Breast epithelium (tissue), 4 donors: Measurements from ENCODE around the gene MDM4. TPM values are rescaled to one million over a fixed set of nuclear protein-coding genes. Genes with fewer than 3 reads are reported as not detected.
"Not testable (repeated sequence)": the region's sequence is repeated elsewhere in the genome, so short reads cannot be mapped to it uniquely, and the experiment has no call there.

Source experiments
- DNase-seq, 2 donors: peaks; one replicate each; pipeline ENCODE4 v3.0.0-alpha.2; 2019; ENCODE audit warnings: low spot score in 2 of 2
- H3K27ac ChIP-seq, 2 donors: fragments of 200-600 bp; sonication (generic) in 1 of 2; one replicate each; pipeline ENCODE4 v1.5.1; 2016 to 2019; ENCODE audit warnings: mild to moderate bottlenecking in 1 of 2
- H3K27me3 ChIP-seq, 2 donors: fragments of 200-600 bp; sonication (generic) in 1 of 2; one replicate each; pipeline versions ENCODE4 v1.5.1 to v1.6.0; 2017 to 2019; ENCODE audit warnings: control low read depth in 1 of 2, mild to moderate bottlenecking in 1 of 2
- H3K36me3 ChIP-seq: fragments of 200-600 bp; one replicate; pipeline ENCODE4 v1.5.1; 2019
- H3K4me1 ChIP-seq, 2 donors: fragments of 200-600 bp; sonication (generic); one replicate each; pipeline ENCODE4 v1.5.1; 2016 to 2019; ENCODE audit warnings: control low read depth in 1 of 2
- H3K4me3 ChIP-seq, 3 donors: fragments of 200-600 bp; sonication (generic); 1 replicate in 2 of 3; 2 replicates in 1 of 3; pipeline ENCODE4 v1.5.1; 2016 to 2019; ENCODE audit warnings: mild to moderate bottlenecking in 3 of 3, moderate library complexity in 2 of 3
- H3K9me3 ChIP-seq, 2 donors: fragments of 200-600 bp; sonication (generic) in 1 of 2; one replicate each; pipeline ENCODE4 v1.5.1; 2016 to 2019; ENCODE audit warnings: control low read depth in 1 of 2
- POLR2A ChIP-seq: fragments of 450-650 bp; IDR thresholded peaks from one replicate; pipeline ENCODE4 v1.6.1; 2016; ENCODE audit warnings: antibody characterized with exemption, mild to moderate bottlenecking, moderate library complexity
- POLR2AphosphoS5 ChIP-seq, 3 donors: sonication (generic); formaldehyde crosslinking; IDR thresholded peaks; one replicate each; pipeline ENCODE4 v1.6.1; 2017; ENCODE audit warnings: antibody characterized with exemption in 3 of 3
- intact Hi-C: fragments of 100-400 bp; cut with DNase I; formaldehyde crosslinking; loops from one replicate; pipeline ENCODE4 v1.15.1; 2023; ENCODE audit warnings: low total_unique reads
- total RNA-seq, 3 donors: library from RNA; depleted of rRNA; stranded (reverse); fragments of >200 nt; gene quantifications; one replicate each; pipeline ENCODE4 v1.1.0, GENCODE V29; 2016
- TF ChIP-seq, protein P1 (sequence below), 3 donors: fragments of 450-650 bp; IDR thresholded peaks; one replicate each; pipeline ENCODE4 v1.5.1; 2016 to 2017; ENCODE audit warnings: antibody characterized with exemption in 3 of 3, mild to moderate bottlenecking in 3 of 3, moderate library complexity in 3 of 3

Gene MDM4
- total RNA-seq, 3 donors from 2014 or later: 63.5 to 128 (median 103) TPM

GRCh38 chr1:204509186-204509635 lies 7.0 kb upstream of the MDM4 start:
- no peak for TF ChIP-seq POLR2A
- TF ChIP-seq, protein P1, sequence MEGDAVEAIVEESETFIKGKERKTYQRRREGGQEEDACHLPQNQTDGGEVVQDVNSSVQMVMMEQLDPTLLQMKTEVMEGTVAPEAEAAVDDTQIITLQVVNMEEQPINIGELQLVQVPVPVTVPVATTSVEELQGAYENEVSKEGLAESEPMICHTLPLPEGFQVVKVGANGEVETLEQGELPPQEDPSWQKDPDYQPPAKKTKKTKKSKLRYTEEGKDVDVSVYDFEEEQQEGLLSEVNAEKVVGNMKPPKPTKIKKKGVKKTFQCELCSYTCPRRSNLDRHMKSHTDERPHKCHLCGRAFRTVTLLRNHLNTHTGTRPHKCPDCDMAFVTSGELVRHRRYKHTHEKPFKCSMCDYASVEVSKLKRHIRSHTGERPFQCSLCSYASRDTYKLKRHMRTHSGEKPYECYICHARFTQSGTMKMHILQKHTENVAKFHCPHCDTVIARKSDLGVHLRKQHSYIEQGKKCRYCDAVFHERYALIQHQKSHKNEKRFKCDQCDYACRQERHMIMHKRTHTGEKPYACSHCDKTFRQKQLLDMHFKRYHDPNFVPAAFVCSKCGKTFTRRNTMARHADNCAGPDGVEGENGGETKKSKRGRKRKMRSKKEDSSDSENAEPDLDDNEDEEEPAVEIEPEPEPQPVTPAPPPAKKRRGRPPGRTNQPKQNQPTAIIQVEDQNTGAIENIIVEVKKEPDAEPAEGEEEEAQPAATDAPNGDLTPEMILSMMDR (IDR thresholded peaks at IDR 0.05): no peak
- intact Hi-C loops: loop anchor here (10.0 kb wide), 1 partner anchor 1924 kb away; no protein-coding TSS in a partner anchor
- H3K9me3 ChIP-seq: no peaks in the 10 kb centered on the region
- no peaks in the 10 kb centered on the region for H3K4me1 ChIP-seq
- no peak overlapping the region for H3K27ac ChIP-seq
- H3K4me3 ChIP-seq: no peak overlapping the region
- DNase-seq: no peak
- H3K36me3 ChIP-seq: no peaks in the 10 kb centered on the region
- no peaks in the 10 kb centered on the region for H3K27me3 ChIP-seq

DNA sequence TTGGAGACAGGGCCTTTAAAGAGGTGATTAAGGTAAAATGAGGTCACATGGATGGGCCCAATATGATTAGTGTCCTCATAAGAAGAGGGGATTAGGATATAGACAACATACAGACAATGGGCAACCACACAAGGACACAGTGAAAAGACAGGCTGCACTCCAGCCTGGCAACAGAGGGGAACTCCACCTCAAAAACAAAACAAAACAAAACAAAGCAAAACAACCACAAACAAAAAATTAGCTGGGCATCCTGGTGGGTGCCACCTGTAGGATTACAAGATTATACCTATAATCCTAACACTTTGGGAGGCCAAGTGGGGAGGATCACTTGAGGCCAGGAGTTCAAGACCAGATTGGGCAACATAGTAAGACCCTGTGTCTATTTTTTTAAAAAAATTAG lies 4.8 kb upstream of the MDM4 start:
- Histone ChIP-seq H3K4me1 (no peaks in the 10 kb centered on the region), H3K27ac (no peak overlapping the region), H3K4me3 (no peak overlapping the region), H3K27me3 (no peaks in the 10 kb centered on the region), H3K9me3 (no peaks in the 10 kb centered on the region), H3K36me3 (no peaks in the 10 kb centered on the region)
- TF ChIP-seq POLR2AphosphoS5 (IDR thresholded peaks at IDR 0.05) (no peak), POLR2A (no peak)
- TF ChIP-seq, protein P1 (IDR thresholded peaks at IDR 0.05): no peak
- DNase-seq: no peak
- intact Hi-C loops: no loop called here

- Histone ChIP-seq H3K9me3 (no peaks in the 10 kb centered on the region), H3K27ac (no peak overlapping the region), H3K4me1 (peaks cover 0 to 5% of the 10 kb centered on the region in 2 donors), H3K4me3 (no peak overlapping the region), H3K27me3 (no peaks in the 10 kb centered on the region), H3K36me3 (no peaks in the 10 kb centered on the region)
- intact Hi-C loops: no loop called here
- TF ChIP-seq, protein P1 (IDR thresholded peaks at IDR 0.05): no peak
- TF ChIP-seq POLR2A (no peak), POLR2AphosphoS5 (IDR thresholded peaks at IDR 0.05) (no peak)
- DNase-seq: no peak
Measured at GRCh38 chr1:204513117-204513716, 3.0 kb upstream of the MDM4 start.

GRCh38 chr1:204514828-204515227 lies 1.4 kb upstream of the MDM4 start:
- Histone ChIP-seq H3K36me3 (no peaks in the 10 kb centered on the region), H3K4me1 (peaks cover 0 to 11% of the 10 kb centered on the region in 2 donors), H3K27ac (no peak overlapping the region), H3K27me3 (no peaks in the 10 kb centered on the region), H3K4me3 (no peak overlapping the region), H3K9me3 (no peaks in the 10 kb centered on the region)
- no peak for DNase-seq
- intact Hi-C loops: no loop called here
- TF ChIP-seq POLR2AphosphoS5 (IDR thresholded peaks at IDR 0.05): no peak
- no peak for TF ChIP-seq POLR2A
- TF ChIP-seq, protein P1 (IDR thresholded peaks at IDR 0.05): no peak

GRCh38 chr1:204517382-204517781 lies 1.2 kb downstream of the MDM4 start:
- Histone ChIP-seq H3K4me1 (peaks cover 0 to 14% of the 10 kb centered on the region in 2 donors), H3K4me3 (peak overlapping the region in 2 of 3 donors; percentile 72 to 89), H3K27ac (peak overlapping the region in 1 of 2 donors; percentile 97)
- H3K27me3 ChIP-seq, DNase-seq, intact Hi-C loops, H3K9me3 ChIP-seq, H3K36me3 ChIP-seq: not testable (repeated sequence)
